NB4 (cell line): ENCODE results near the gene FAM120A.

ENCODE experiments used
- DNase-seq: peaks from one replicate; pipeline ENCODE4 v3.0.0; 2010; ENCODE audit warnings: low read depth
- H3K4me3 ChIP-seq: one replicate; pipeline ENCODE4 v1.5.1; 2011; ENCODE audit warnings: mild to moderate bottlenecking, low read depth, low read length, moderate library complexity
- CTCF ChIP-seq: IDR thresholded peaks from one replicate; pipeline ENCODE4 v1.5.1; 2012; ENCODE audit warnings: low read depth, low read length
- MAX ChIP-seq: IDR thresholded peaks from 2 replicates; pipeline ENCODE4 v1.6.1; 2011; ENCODE audit warnings: low read depth, low read length
- MYC ChIP-seq: IDR thresholded peaks from 2 replicates; pipeline ENCODE4 v1.6.1; 2011; ENCODE audit warnings: low read depth, low read length
- POLR2A ChIP-seq: IDR thresholded peaks from 2 replicates; pipeline ENCODE4 v1.6.1; 2011; ENCODE audit warnings: mild to moderate bottlenecking; ENCODE audit not compliant: insufficient read length; ENCODE audit errors: extremely low read depth

Gene FAM120A

GRCh38 chr9:93577078-93577974, 125.8 kb downstream of the FAM120A start:
- TF ChIP-seq MYC (no peak), CTCF (no peak), MAX (no peak), POLR2A (peak; percentile 6)
- peak overlapping the region; percentile 49 for H3K4me3 ChIP-seq
- DNase-seq: peak; percentile 47

GRCh38 chr9:93577975-93578682, 126.6 kb downstream of the FAM120A start:
- no peak overlapping the region for H3K4me3 ChIP-seq
- no peak for DNase-seq
- TF ChIP-seq MYC (no peak), MAX (no peak), POLR2A (no peak), CTCF (no peak)

- TF ChIP-seq MAX: no peak
- no peak for TF ChIP-seq CTCF
- no peak for TF ChIP-seq POLR2A
- no peak for TF ChIP-seq MYC
- no peak overlapping the region for H3K4me3 ChIP-seq
- DNase-seq: no peak
Measured at GRCh38 chr9:93578844-93579243, 127.4 kb downstream of the FAM120A start.

GRCh38 chr9:93579711-93580516, 128.4 kb downstream of the FAM120A start:
- TF ChIP-seq POLR2A (no peak), CTCF (no peak), MAX (no peak), MYC (no peak)
- no peak overlapping the region for H3K4me3 ChIP-seq
- DNase-seq: no peak

GRCh38 chr9:93580654-93581380, 129.3 kb downstream of the FAM120A start:
- no peak for TF ChIP-seq MAX
- TF ChIP-seq CTCF: no peak
- TF ChIP-seq POLR2A: no peak
- no peak for TF ChIP-seq MYC
- H3K4me3 ChIP-seq: no peak overlapping the region
- no peak for DNase-seq
